GM12873 (cell line): ENCODE results near the gene HEY2.

Source experiments
- CTCF ChIP-seq: IDR thresholded peaks from 2 replicates; pipeline ENCODE4 v1.5.1; 2012; ENCODE audit warnings: low read depth, mild to moderate bottlenecking, moderate library complexity, low read length, control low read depth; ENCODE audit not compliant: insufficient read depth; ENCODE audit errors: missing control alignments

HEY2 gene

GRCh38 chr6:125794342-125795137, 45.1 kb downstream of the HEY2 start:
- no peak for TF ChIP-seq CTCF

- no peak for TF ChIP-seq CTCF
Measured at GRCh38 chr6:125795301-125795700, 45.9 kb downstream of the HEY2 start.

GRCh38 chr6:125797120-125797885, 47.9 kb downstream of the HEY2 start:
- TF ChIP-seq CTCF = no peak

GRCh38 chr6:125797886-125798444, 48.5 kb downstream of the HEY2 start:
- no peak for TF ChIP-seq CTCF

- TF ChIP-seq CTCF = no peak
Measured at GRCh38 chr6:125798734-125799508, 49.5 kb downstream of the HEY2 start.

- TF ChIP-seq CTCF = no peak
Measured at GRCh38 chr6:125802383-125802782, 53.0 kb downstream of the HEY2 start.
